Tibial artery (tissue), 4 donors: ENCODE measurements around the gene MYO9A.

Experiments
- DNase-seq, 2 donors: peaks; one replicate each; pipeline ENCODE4 v3.0.0-alpha.2; 2019
- H3K27ac ChIP-seq, 2 donors: fragments of 200-600 bp; sonication (generic) in 1 of 2; 1 replicate in 1 of 2; 2 replicates in 1 of 2; pipeline ENCODE4 v1.5.1; 2018 to 2019; ENCODE audit warnings: mild to moderate bottlenecking in 1 of 2
- H3K27me3 ChIP-seq, 2 donors: fragments of 200-600 bp; sonication (generic) in 1 of 2; one replicate each; pipeline versions ENCODE4 v1.5.1 to v1.6.0; 2016 to 2019
- H3K36me3 ChIP-seq, 3 donors: fragments of 200-600 bp; sonication (generic) in 2 of 3; one replicate each; pipeline ENCODE4 v1.5.1; 2016 to 2019; ENCODE audit warnings: mild to moderate bottlenecking in 2 of 3
- H3K4me1 ChIP-seq, 4 donors: fragments of 200-600 bp; sonication (generic) in 2 of 4; 1 replicate in 3 of 4; 2 replicates in 1 of 4; pipeline ENCODE4 v1.5.1; 2016 to 2019
- H3K4me3 ChIP-seq, 2 donors: fragments of 200-600 bp; sonication (generic) in 1 of 2; 1 replicate in 1 of 2; 2 replicates in 1 of 2; pipeline ENCODE4 v1.5.1; 2018 to 2019; ENCODE audit warnings: mild to moderate bottlenecking in 2 of 2
- H3K9me3 ChIP-seq, 3 donors: fragments of 200-600 bp; sonication (generic) in 1 of 3; one replicate each; pipeline ENCODE4 v1.5.1; 2016 to 2019
- intact Hi-C: fragments of 100-400 bp; cut with DNase I; formaldehyde crosslinking; loops from one replicate; pipeline ENCODE4 v1.15.0; 2023; ENCODE audit warnings: low total_unique reads
- TF ChIP-seq, protein P1 (sequence below), 2 experiments: fragments of 200-600 bp in 1 of 2; fragments of 450-650 bp in 1 of 2; IDR thresholded peaks; one replicate each; pipeline ENCODE4 v1.5.1; 2017 to 2019; ENCODE audit warnings: antibody characterized with exemption in 2 of 2, mild to moderate bottlenecking in 1 of 2, moderate library complexity in 1 of 2

The MYO9A gene

DNA sequence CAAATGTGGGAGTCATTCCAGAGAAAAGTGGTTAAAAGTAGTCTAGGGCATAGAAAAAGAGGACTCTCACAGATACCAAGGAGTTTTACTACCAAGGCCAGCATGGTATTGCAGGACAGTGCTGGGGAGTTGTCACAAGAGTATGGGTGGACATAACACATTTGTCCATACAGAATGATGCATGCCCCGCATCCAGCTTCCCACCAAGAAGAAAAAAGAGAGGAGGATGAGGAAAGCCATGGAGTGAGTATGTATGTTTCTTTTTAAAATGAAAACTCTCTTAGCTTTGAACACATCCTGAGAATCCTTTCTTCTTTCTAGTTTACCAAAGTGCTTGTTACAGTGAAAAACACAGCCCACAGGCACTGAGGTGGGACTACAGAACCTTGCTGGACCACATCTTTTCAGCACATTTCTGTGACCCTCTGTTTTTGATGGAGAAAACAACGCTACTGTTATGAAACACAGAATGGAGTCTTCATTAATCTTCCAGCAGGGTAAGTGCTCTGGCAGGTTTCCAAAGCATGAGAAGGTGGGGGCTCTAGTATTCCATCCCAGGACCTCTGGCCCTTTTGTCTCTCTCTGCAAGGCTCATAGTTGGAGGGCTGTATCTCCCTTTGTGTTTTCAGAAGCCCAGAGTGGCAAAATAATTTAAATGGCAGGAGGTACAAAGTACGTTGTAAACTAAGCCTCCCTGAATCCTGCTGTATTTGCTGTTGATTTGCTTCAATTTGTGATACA, 294.9 kb downstream of the MYO9A start:
- TF ChIP-seq, protein P1, sequence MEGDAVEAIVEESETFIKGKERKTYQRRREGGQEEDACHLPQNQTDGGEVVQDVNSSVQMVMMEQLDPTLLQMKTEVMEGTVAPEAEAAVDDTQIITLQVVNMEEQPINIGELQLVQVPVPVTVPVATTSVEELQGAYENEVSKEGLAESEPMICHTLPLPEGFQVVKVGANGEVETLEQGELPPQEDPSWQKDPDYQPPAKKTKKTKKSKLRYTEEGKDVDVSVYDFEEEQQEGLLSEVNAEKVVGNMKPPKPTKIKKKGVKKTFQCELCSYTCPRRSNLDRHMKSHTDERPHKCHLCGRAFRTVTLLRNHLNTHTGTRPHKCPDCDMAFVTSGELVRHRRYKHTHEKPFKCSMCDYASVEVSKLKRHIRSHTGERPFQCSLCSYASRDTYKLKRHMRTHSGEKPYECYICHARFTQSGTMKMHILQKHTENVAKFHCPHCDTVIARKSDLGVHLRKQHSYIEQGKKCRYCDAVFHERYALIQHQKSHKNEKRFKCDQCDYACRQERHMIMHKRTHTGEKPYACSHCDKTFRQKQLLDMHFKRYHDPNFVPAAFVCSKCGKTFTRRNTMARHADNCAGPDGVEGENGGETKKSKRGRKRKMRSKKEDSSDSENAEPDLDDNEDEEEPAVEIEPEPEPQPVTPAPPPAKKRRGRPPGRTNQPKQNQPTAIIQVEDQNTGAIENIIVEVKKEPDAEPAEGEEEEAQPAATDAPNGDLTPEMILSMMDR (IDR thresholded peaks at IDR 0.05), result no peak
- no peaks in the 10 kb centered on the region for H3K27me3 ChIP-seq
- intact Hi-C loops, result no loop called here
- no peak overlapping the region for H3K4me3 ChIP-seq
- H3K27ac ChIP-seq, result no peak overlapping the region
- H3K4me1 ChIP-seq, result no peaks in the 10 kb centered on the region
- no peak for DNase-seq
- peaks cover 0 to 30% (median 7%) of the 10 kb centered on the region in 3 donors for H3K9me3 ChIP-seq
- peaks cover 33 to 61% (median 57%) of the 10 kb centered on the region in 3 donors for H3K36me3 ChIP-seq

DNA sequence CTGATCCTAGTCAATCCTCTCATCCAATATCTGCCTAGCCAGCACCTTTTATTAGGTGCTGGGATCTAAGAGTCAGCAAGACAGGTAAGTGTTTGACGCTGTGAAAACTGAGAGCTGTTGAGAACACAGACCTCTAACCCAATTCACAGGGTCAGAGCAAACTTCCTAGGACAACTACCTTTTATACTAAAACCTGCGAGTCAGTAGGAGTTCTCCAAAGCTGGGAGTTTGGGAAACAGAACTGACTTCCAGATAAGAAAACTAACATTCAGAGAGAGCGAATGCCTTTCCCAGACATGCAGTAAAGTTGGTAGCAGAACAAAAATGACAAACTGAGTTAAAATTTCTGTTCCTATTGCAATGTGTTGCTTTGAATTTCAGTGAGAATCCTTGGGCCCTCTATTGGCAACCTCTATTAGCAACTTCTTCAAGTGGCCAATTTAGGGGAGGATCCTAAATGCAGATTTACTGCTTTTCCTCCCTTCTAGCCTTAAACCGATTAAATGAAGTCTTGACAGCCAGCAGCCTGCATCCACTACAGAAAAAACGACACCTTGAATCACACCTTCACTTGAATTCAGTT, 296.3 kb downstream of the MYO9A start:
- TF ChIP-seq, protein P1 (IDR thresholded peaks at IDR 0.05), result no peak
- Histone ChIP-seq H3K4me1 (no peaks in the 10 kb centered on the region), H3K27me3 (no peaks in the 10 kb centered on the region), H3K27ac (no peak overlapping the region), H3K4me3 (no peak overlapping the region), H3K9me3 (peaks cover 0 to 30% (median 7%) of the 10 kb centered on the region in 3 donors), H3K36me3 (peaks cover 20 to 47% (median 42%) of the 10 kb centered on the region in 3 donors)
- no peak for DNase-seq
- intact Hi-C loops, result no loop called here

DNA sequence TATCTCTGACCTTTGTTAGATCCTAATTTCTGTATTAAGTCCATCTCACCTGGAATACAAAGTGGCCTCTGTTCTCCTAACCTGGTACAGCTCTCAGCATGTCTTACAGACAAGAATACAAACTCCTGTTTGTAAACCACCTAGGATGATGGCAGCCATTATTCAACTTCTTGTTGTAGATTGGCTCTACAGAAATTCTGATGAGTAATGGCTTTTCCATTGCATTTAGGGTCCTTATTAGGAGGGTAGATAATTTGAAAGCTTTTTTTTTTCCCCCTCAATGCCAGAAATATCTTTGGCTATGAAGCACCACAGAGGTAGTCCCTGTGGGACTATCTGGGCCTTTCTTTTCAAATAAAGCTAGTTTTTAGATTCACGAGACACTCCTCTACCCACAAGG, 297.8 kb downstream of the MYO9A start:
- H3K36me3 ChIP-seq, result peaks cover 14 to 35% (median 34%) of the 10 kb centered on the region in 3 donors
- H3K27me3 ChIP-seq, result no peaks in the 10 kb centered on the region
- H3K4me3 ChIP-seq, result no peak overlapping the region
- H3K9me3 ChIP-seq, result peaks cover 0 to 30% (median 7%) of the 10 kb centered on the region in 3 donors
- DNase-seq, result no peak
- TF ChIP-seq, protein P1 (IDR thresholded peaks at IDR 0.05), result no peak
- no peaks in the 10 kb centered on the region for H3K4me1 ChIP-seq
- no peak overlapping the region for H3K27ac ChIP-seq
- intact Hi-C loops, result no loop called here

DNA sequence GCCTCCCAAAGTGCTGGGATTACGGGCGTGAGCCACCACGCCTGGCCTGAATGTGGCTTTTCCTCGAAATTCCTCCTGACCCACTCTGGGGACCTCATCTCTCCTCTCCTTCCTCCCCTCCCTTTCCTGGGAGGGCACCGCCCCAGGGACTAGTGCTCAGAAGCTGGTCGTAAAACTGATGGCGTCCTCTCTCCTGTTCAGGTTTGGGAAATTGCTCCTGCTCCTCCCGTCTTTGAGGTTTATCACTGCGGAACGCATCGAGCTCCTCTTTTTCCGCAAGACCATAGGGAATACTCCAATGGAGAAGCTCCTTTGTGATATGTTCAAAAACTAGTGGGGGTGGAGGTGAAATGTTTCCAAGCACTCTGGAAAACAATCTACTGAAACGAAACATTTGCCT, 300.6 kb downstream of the MYO9A start:
- no peak overlapping the region for H3K4me3 ChIP-seq
- peaks cover 0 to 15% (median 7%) of the 10 kb centered on the region in 3 donors for H3K9me3 ChIP-seq
- intact Hi-C loops, result no loop called here
- TF ChIP-seq, protein P1 (IDR thresholded peaks at IDR 0.05), result no peak
- no peak for DNase-seq
- no peaks in the 10 kb centered on the region for H3K27me3 ChIP-seq
- H3K36me3 ChIP-seq, result peaks cover 9 to 11% (median 10%) of the 10 kb centered on the region in 3 donors
- H3K4me1 ChIP-seq, result no peaks in the 10 kb centered on the region
- no peak overlapping the region for H3K27ac ChIP-seq

DNA sequence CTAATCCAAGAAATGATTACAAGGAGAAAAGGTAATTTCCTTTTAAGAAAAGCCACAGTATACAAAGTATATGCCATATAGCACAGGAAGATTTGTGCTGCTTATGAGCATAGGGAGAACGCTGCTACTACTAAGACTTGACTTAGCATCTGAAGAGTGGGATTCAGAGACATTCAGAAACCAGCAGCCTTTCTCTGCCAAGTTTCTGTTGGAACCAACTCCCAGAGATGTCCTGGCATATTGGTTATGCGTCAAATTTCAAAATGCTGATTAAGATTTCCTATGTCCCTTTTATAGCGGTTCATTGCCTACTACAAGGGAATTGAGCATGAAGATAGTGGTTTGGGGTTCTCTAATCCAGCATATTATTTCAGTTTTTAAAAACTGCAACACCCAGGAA, 302.6 kb downstream of the MYO9A start:
- Histone ChIP-seq H3K4me1 (no peaks in the 10 kb centered on the region), H3K27me3 (no peaks in the 10 kb centered on the region), H3K27ac (no peak overlapping the region), H3K9me3 (peaks cover 0 to 3% (median 0%) of the 10 kb centered on the region in 3 donors), H3K36me3 (no peaks in the 10 kb centered on the region), H3K4me3 (no peak overlapping the region)
- intact Hi-C loops, result no loop called here
- no peak for DNase-seq
- TF ChIP-seq, protein P1 (IDR thresholded peaks at IDR 0.05), result no peak
